ENCODE results near the gene FGF14.

Gene FGF14

DNA sequence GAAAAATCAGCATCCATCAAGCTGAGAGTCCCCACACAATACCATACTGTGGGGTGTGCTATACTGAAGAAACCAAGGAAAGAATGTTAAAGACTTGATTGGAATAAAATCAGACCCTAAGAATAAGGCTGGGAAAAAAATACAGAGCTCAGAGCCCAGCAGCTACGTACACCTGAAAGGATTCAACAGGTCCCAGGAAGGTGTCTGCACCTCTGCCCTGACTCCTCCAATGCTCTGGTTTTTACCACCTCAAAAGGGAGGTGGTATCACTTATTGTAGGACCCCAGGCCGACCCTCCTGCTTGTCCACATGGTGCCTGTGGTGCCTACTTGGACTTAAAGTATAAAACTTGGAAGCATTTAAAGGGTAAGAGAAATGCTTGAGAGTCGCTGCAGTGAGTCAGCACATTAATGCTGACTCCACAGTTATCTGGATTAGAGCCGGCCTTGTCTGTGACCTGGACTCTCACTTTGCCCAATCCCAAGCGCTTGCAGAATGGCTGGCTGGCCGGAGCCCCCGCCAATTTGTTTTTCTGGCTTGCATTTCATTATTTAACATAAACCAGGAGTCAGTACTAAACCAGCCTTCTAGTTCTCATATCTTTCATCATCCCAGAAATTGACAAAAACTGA is 110.1 kb downstream of the FGF14 start:
- no peak for DNase-seq (ENCODE audit: extremely low read depth, insufficient read length)
- TF ChIP-seq, protein P1, sequence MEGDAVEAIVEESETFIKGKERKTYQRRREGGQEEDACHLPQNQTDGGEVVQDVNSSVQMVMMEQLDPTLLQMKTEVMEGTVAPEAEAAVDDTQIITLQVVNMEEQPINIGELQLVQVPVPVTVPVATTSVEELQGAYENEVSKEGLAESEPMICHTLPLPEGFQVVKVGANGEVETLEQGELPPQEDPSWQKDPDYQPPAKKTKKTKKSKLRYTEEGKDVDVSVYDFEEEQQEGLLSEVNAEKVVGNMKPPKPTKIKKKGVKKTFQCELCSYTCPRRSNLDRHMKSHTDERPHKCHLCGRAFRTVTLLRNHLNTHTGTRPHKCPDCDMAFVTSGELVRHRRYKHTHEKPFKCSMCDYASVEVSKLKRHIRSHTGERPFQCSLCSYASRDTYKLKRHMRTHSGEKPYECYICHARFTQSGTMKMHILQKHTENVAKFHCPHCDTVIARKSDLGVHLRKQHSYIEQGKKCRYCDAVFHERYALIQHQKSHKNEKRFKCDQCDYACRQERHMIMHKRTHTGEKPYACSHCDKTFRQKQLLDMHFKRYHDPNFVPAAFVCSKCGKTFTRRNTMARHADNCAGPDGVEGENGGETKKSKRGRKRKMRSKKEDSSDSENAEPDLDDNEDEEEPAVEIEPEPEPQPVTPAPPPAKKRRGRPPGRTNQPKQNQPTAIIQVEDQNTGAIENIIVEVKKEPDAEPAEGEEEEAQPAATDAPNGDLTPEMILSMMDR (IDR thresholded peaks at IDR 0.05; ENCODE audit: insufficient read depth, low read length, poor library complexity, severe bottlenecking), result no peak

DNA sequence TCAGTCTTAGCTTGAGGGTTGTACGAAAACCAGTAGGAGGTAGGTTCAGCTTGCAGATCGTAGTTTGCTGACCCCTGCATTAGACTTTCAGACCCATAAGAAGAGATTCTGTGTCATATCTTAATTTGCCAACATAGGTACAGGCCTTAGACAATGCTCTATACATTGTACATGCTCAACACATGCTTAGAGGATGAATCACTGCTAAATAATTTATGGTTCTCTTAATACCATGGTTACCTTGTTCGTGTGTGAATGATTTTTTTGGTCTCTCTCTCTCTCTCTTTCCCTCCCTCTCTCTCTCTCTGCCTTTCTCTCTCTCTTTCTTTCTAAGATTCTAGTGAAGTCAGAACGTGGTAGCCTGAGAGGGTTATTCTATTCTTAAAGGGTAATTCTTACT is 112.2 kb downstream of the FGF14 start:
- DNase-seq (ENCODE audit: extremely low read depth, insufficient read length), result no peak
- no peaks in the 10 kb centered on the region for H3K36me3 ChIP-seq (ENCODE audit: control insufficient read depth, insufficient read depth, low read length)
- no peaks in the 10 kb centered on the region for H3K27me3 ChIP-seq (replicated peaks; ENCODE audit: control insufficient read depth, insufficient read depth, low read length)
- no peak overlapping the region for H3K4me3 ChIP-seq (replicated peaks; ENCODE audit: low read depth, low read length)
- TF ChIP-seq, protein P1 (IDR thresholded peaks at IDR 0.05; ENCODE audit: insufficient read depth, low read length, poor library complexity, severe bottlenecking), result no peak

More for the DNA sequence above, 110.1 kb downstream of the FGF14 start:
- no peaks in the 10 kb centered on the region for H3K27me3 ChIP-seq (replicated peaks; ENCODE audit: control insufficient read depth, insufficient read depth, low read length)
- H3K36me3 ChIP-seq (ENCODE audit: control insufficient read depth, insufficient read depth, low read length), result no peaks in the 10 kb centered on the region
- no peak overlapping the region for H3K4me3 ChIP-seq (replicated peaks; ENCODE audit: low read depth, low read length)

DNA sequence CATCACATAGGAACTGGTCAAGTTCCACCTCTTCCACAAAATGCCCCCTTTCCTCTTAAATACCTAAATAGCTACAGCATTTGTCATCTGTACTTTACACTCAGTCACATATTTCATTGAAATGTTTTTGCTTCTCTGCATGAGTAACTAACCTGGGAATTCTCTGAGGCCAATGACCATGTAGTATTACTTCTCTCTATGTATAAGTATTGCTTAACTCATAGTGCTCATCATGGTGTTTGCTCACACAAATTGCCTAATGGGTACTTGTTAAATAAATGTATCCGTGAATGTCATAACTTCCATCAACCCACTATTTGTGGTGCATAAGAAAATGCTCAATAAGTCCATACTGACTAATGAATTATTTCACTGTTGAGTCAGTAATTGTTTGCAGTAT is 115.5 kb downstream of the FGF14 start:
- TF ChIP-seq, protein P1 (IDR thresholded peaks at IDR 0.05; ENCODE audit: insufficient read depth, low read length, poor library complexity, severe bottlenecking), result no peak
- no peak for DNase-seq (ENCODE audit: extremely low read depth, insufficient read length)
- Histone ChIP-seq H3K36me3 (ENCODE audit: control insufficient read depth, insufficient read depth, low read length) (no peaks in the 10 kb centered on the region), H3K27me3 (replicated peaks; ENCODE audit: control insufficient read depth, insufficient read depth, low read length) (no peaks in the 10 kb centered on the region), H3K4me3 (replicated peaks; ENCODE audit: low read depth, low read length) (no peak overlapping the region)

DNA sequence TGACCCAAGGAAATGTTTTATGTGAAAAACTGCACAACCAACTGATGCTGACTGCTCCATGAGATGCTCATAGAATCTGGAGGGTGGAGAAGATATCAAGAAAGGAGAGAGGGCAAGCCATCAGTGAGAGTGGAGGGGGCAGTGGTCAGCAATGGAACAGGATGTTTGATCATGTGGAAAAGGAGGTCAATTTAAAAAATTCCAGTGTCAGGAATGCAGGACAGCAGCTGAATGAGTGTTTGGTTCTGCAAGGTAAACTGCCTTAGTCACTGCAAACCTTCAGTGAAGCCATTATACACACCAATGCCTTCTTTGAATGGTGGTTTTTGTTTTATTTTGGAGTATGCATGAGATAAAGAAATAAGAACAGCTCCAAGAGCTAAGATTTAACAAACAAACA is 121.5 kb downstream of the FGF14 start:
- Histone ChIP-seq H3K4me3 (replicated peaks; ENCODE audit: low read depth, low read length) (no peak overlapping the region), H3K27me3 (replicated peaks; ENCODE audit: control insufficient read depth, insufficient read depth, low read length) (no peaks in the 10 kb centered on the region), H3K36me3 (ENCODE audit: control insufficient read depth, insufficient read depth, low read length) (no peaks in the 10 kb centered on the region)
- TF ChIP-seq, protein P1 (IDR thresholded peaks at IDR 0.05; ENCODE audit: insufficient read depth, low read length, poor library complexity, severe bottlenecking), result no peak
- DNase-seq (ENCODE audit: extremely low read depth, insufficient read length), result no peak

DNA sequence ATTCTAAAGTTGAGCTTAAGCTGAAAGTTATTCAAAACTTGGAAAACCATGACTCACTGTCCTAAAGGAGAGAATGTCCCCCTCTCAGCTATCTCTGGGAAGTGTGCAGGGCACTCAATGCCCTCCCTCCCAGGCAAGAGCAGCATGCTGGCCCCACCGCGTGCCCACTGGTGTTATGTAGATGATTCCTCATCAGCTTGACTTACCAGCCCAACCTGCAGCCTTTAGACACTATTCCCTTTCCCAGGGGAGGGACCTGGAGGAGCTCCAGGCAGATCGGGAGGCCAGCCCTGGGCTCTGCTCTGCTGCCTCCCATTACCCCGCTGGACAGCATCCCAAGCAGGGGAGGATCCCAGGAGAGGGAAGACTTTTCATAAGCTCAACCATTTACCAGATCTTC is 124.6 kb downstream of the FGF14 start:
- Histone ChIP-seq H3K27me3 (replicated peaks; ENCODE audit: control insufficient read depth, insufficient read depth, low read length) (no peaks in the 10 kb centered on the region), H3K36me3 (ENCODE audit: control insufficient read depth, insufficient read depth, low read length) (no peaks in the 10 kb centered on the region), H3K4me3 (replicated peaks; ENCODE audit: low read depth, low read length) (no peak overlapping the region)
- TF ChIP-seq, protein P1 (IDR thresholded peaks at IDR 0.05; ENCODE audit: insufficient read depth, low read length, poor library complexity, severe bottlenecking), result no peak
- no peak for DNase-seq (ENCODE audit: extremely low read depth, insufficient read length)

DNA sequence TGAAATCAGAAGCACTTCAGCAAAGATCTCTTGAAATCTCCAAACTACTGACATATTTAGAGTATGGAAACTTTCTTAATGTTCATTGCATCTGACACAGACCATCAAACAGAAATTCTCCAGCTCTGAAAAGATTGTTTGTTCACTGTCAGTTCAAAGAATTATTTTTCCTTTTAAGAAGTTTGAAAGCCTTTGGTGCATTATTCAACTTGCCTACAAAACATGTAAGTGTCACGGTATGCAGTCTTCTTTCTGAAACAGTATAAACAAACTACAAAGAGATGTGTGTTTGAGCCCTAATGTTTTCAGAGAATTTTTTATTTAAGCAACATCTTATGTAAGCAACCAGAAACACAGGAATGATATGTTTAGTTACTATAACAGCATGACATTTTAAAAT is 125.4 kb downstream of the FGF14 start:
- Histone ChIP-seq H3K36me3 (ENCODE audit: control insufficient read depth, insufficient read depth, low read length) (no peaks in the 10 kb centered on the region), H3K27me3 (replicated peaks; ENCODE audit: control insufficient read depth, insufficient read depth, low read length) (no peaks in the 10 kb centered on the region), H3K4me3 (replicated peaks; ENCODE audit: low read depth, low read length) (no peak overlapping the region)
- DNase-seq (ENCODE audit: extremely low read depth, insufficient read length), result no peak
- TF ChIP-seq, protein P1 (IDR thresholded peaks at IDR 0.05; ENCODE audit: insufficient read depth, low read length, poor library complexity, severe bottlenecking), result no peak
